GM21367 (cell line): ENCODE data around the gene PCBP2.
"Not testable (repeated sequence)": the region's sequence is repeated elsewhere in the genome, so short reads cannot be mapped to it uniquely, and the experiment has no call there.

Experiments used
- ATAC-seq: cut with Tn5 transposase; IDR thresholded peaks from one replicate; pipeline ENCODE4 v1.9.1; 2021; ENCODE audit not compliant: unreplicated experiment

PCBP2 gene

GRCh38 chr12:53451661-53452158 is at the start of gene PCBP2:
Gene PCBP2, plus strand, starts transcription at chr12:53452102. Its CDS starts 2,699 bp downstream, at chr12:53454801.
- ATAC-seq: peak; percentile 93

DNA sequence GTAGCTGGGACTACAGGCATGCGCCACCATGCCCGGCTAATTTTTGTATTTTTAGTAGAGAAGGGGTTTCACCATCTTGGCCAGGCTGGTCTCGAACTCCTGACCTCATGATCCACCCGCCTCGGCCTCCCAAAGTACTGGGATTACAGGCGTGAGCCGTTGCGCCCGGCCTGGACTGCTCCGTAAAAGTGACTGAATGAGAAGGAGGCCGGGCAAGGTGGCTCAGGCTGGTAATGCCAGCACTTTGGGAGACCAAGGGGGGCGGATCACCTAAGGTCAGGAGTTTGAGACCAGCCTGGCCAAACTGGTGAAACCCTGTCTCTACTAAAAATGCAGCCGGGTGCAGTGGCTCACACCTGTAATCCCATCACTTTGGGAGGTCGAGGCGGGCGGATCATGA is 49.6 kb upstream of the PCBP2 start:
- ATAC-seq: not testable (repeated sequence)

DNA sequence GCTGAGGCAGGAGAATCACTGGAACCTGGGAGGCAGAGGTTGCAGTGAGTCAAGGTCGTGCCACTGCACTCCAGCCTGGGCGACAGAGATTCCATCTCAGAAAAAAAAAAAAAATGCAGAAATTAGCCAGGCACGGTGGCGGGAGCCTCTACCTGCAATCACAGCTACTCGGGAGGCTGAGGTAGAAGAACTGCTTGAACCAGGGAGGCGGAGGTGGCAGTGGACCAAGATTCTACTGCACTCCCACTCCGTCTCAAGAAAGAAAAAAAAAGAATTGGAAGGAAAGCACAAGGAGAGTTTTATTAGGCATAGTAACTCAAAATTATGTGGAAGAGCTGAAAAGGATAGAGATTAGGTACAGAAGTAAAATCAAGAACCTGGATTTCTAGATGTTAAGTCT is 49.0 kb upstream of the PCBP2 start:
- no peak for ATAC-seq

DNA sequence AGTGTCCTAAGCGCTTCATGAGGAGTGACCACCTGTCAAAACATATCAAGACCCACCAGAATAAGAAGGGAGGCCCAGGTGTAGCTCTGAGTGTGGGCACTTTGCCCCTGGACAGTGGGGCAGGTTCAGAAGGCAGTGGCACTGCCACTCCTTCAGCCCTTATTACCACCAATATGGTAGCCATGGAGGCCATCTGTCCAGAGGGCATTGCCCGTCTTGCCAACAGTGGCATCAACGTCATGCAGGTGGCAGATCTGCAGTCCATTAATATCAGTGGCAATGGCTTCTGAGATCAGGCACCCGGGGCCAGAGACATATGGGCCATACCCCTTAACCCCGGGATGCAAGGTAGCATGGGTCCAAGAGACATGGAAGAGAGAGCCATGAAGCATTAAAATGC is 41.0 kb upstream of the PCBP2 start:
- no peak for ATAC-seq

- no peak for ATAC-seq
Measured at GRCh38 chr12:53413485-53414204, 38.3 kb upstream of the PCBP2 start.

- ATAC-seq: no peak
Measured at GRCh38 chr12:53414756-53415417, 37.0 kb upstream of the PCBP2 start.

- not testable (repeated sequence) for ATAC-seq
Measured at GRCh38 chr12:53415752-53416389, 36.0 kb upstream of the PCBP2 start.

DNA sequence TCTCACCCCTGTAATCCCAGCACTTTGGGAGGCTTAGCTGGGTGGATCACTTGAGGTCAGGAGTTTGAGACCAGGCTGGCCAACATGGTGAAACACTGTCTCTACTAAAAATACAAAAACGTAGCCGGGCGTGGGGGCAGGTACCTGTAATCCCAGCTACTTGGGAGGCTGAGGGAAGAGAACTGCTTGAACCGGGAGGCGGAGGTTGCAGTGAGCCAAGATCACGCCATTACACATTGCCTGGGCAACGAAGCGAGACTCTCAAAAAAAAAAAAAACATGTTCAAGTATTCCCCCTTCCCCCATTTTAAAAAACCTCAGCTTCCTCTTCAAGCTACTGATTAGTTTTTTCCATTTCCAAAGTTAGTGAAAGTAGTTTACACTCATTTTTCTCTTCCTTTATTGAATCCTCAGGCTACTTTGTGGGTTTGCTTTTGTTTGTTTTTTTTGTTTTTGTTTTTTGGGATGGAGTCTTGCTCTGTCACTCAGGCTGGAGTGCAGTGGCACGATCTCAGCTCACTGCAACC is 34.5 kb upstream of the PCBP2 start:
- not testable (repeated sequence) for ATAC-seq

- no peak for ATAC-seq
Measured at GRCh38 chr12:53418221-53418620, 33.7 kb upstream of the PCBP2 start.

GRCh38 chr12:53419756-53420155 is 32.1 kb upstream of the PCBP2 start:
- ATAC-seq: no peak

DNA sequence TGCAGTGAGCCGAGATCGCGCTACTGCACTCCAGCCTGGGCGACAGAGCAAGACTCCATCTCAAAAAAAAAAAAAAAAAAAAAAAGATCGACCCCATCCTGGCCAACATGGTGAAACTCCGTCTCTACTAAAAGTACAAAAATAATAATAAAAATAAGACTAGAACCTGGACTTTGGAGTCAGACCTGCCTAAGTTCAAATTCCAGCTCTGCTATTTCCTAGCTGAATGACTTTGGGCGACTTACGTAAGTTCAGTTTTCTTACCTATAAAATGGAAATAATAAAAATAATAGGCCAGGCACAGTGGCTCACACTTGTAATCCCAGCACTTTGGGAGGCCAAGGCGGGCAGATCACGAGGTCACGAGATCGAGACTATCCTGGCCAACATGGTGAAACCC is 29.7 kb upstream of the PCBP2 start:
- ATAC-seq: not testable (repeated sequence)

- no peak for ATAC-seq
Measured at GRCh38 chr12:53423597-53423996, 28.3 kb upstream of the PCBP2 start, which contains the start of gene AMHR2. Gene AMHR2, plus strand, starts transcription at chr12:53423855. Its CDS starts 80 bp downstream, at chr12:53423935.

- no peak for ATAC-seq
Measured at GRCh38 chr12:53424626-53425514, 27.0 kb upstream of the PCBP2 start.

DNA sequence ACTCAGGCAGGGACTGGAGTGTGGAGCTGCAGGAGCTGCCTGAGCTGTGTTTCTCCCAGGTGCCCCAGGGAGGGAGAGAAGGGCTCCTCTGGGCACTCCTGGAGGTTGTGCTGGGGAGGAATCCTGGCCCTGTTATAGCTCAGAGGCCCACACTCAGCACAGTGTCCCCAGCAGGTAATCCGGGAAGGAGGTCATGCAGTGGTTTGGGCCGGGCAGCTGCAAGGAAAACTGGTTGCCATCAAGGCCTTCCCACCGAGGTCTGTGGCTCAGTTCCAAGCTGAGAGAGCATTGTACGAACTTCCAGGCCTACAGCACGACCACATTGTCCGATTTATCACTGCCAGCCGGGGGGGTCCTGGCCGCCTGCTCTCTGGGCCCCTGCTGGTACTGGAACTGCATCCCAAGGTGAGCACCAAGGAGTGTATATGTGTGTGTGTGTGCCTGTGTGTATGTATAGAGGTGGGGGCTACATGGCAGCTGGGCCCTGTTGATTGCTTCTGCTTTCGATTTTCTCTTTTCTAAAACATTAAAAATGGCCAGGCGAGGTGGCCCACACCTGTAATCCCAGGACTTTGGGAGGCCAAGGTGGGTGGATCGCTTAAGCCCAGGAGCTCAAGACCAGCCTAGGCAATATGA is 26.3 kb upstream of the PCBP2 start:
- ATAC-seq: no peak

- no peak for ATAC-seq
Measured at GRCh38 chr12:53427905-53428594, 23.9 kb upstream of the PCBP2 start.

GRCh38 chr12:53428741-53429140 is 23.2 kb upstream of the PCBP2 start:
- ATAC-seq: no peak

DNA sequence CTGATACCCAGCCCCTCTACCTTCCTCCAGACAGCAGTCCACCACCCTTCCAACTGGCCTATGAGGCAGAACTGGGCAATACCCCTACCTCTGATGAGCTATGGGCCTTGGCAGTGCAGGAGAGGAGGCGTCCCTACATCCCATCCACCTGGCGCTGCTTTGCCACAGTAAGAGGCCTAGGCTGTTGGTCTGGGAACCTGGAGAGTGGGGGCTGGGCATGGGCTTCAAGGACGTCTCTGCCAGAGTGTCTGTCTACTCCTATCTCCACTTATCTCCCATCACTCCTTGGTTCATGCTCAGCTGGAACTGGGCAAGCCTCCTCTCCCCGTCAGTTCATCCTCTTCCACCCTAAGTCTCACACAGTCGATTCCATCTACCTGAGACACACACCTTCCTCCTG is 21.8 kb upstream of the PCBP2 start:
- no peak for ATAC-seq

GRCh38 chr12:53431187-53431586 is 20.7 kb upstream of the PCBP2 start:
- no peak for ATAC-seq

DNA sequence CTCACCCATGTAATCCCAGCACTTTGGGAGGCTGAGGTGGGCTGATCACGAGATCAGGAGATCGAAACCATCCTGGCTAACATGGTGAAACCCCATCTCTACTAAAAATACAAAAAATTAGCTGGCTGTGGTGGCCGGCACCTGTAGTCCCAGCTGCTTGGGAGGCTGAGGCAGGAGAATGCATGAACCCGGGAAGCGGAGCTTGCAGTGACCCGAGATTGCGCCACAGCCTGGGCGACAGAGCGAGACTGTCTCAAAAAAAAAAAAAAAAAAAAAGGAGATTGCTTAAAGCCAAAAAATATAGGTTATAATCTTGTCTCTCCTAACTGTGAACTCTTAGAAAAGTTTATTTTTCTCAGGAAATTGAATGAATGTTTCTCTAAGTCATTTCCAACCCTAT is 16.6 kb upstream of the PCBP2 start:
- not testable (repeated sequence) for ATAC-seq
